ENCODE results near the gene CEACAM8.
"Not testable (repeated sequence)": the region's sequence is repeated elsewhere in the genome, so short reads cannot be mapped to it uniquely, and the experiment has no call there.

The CEACAM8 gene

GRCh38 chr19:42628411-42629140, 33.9 kb upstream of the CEACAM8 start:
- ChIA-PET POLR2A (no interaction called here), CTCF (no interaction called here)
- TF ChIP-seq ARNT (IDR thresholded peaks at IDR 0.05) (no peak), FOXM1 (IDR thresholded peaks at IDR 0.05; ENCODE audit: borderline replicate concordance) (no peak), L3MBTL2 (conservative IDR thresholded peaks at IDR 0.05) (no peak), PKNOX1 (IDR thresholded peaks at IDR 0.05) (no peak), ELF4 (IDR thresholded peaks at IDR 0.05) (no peak), BHLHE40 (IDR thresholded peaks at IDR 0.05; ENCODE audit: borderline replicate concordance) (no peak), ZNF384 (IDR thresholded peaks at IDR 0.05) (no peak), FOXA1 (IDR thresholded peaks at IDR 0.05) (no peak), TARDBP (IDR thresholded peaks at IDR 0.05) (no peak), CTBP1 (IDR thresholded peaks at IDR 0.05; ENCODE audit: borderline replicate concordance) (no peak)
- no peak for DNase-seq (ENCODE audit: extremely low spot score)

GRCh38 chr19:42627916-42628315, 33.2 kb upstream of the CEACAM8 start:
- DNase-seq (ENCODE audit: extremely low spot score) = no peak
- TF ChIP-seq NFRKB (IDR thresholded peaks at IDR 0.05) (no peak), FOXK2 (IDR thresholded peaks at IDR 0.05) (no peak), HDGF (IDR thresholded peaks at IDR 0.05; ENCODE audit: borderline replicate concordance) (no peak), L3MBTL2 (conservative IDR thresholded peaks at IDR 0.05) (no peak), ZNF384 (IDR thresholded peaks at IDR 0.05) (no peak), FOXA1 (IDR thresholded peaks at IDR 0.05) (no peak), FOXM1 (IDR thresholded peaks at IDR 0.05; ENCODE audit: borderline replicate concordance) (no peak), ELF4 (IDR thresholded peaks at IDR 0.05) (no peak), CTBP1 (IDR thresholded peaks at IDR 0.05; ENCODE audit: borderline replicate concordance) (no peak), BHLHE40 (IDR thresholded peaks at IDR 0.05; ENCODE audit: borderline replicate concordance) (no peak), LEF1 (IDR thresholded peaks at IDR 0.05; ENCODE audit: borderline replicate concordance) (no peak), SUZ12 (IDR thresholded peaks at IDR 0.05) (no peak), TARDBP (IDR thresholded peaks at IDR 0.05) (no peak), PKNOX1 (IDR thresholded peaks at IDR 0.05) (no peak), SP1 (IDR thresholded peaks at IDR 0.05) (no peak)
- CTCF ChIA-PET = no interaction called here
- POLR2A ChIA-PET = no interaction called here

DNA sequence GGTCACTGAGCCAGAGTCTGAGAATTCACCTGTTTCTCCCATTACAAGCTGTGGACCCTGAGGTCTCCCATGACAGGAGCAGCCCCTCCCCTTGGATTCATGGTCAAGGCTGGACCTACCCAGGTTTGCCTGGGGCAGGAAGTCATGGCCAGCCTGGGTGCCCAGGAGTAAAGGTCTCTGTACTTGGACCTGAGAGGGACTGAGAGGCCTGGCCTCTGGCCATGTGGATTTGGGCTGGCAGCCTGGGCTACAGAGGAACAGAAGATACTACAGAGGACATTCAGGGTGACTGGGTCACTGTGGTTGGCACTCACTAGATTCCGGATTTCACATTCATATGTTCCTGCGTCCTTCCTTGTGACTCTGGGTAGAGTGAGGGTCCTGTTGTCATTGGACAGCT, 31.5 kb upstream of the CEACAM8 start:
- no peak for TF ChIP-seq FOXM1 (IDR thresholded peaks at IDR 0.05; ENCODE audit: borderline replicate concordance)
- no peak for TF ChIP-seq HDGF (IDR thresholded peaks at IDR 0.05; ENCODE audit: borderline replicate concordance)
- TF ChIP-seq CTBP1 (IDR thresholded peaks at IDR 0.05; ENCODE audit: borderline replicate concordance) = no peak
- TF ChIP-seq TARDBP (IDR thresholded peaks at IDR 0.05) = no peak
- TF ChIP-seq FOXK2 (IDR thresholded peaks at IDR 0.05) = no peak
- no peak for TF ChIP-seq BHLHE40 (IDR thresholded peaks at IDR 0.05; ENCODE audit: borderline replicate concordance)
- TF ChIP-seq SP1 (IDR thresholded peaks at IDR 0.05) = no peak
- no peak for TF ChIP-seq NFRKB (IDR thresholded peaks at IDR 0.05)
- no peak for TF ChIP-seq ELF4 (IDR thresholded peaks at IDR 0.05)
- CTCF ChIA-PET = no interaction called here
- no peak for DNase-seq (ENCODE audit: extremely low spot score)
- POLR2A ChIA-PET = no interaction called here

DNA sequence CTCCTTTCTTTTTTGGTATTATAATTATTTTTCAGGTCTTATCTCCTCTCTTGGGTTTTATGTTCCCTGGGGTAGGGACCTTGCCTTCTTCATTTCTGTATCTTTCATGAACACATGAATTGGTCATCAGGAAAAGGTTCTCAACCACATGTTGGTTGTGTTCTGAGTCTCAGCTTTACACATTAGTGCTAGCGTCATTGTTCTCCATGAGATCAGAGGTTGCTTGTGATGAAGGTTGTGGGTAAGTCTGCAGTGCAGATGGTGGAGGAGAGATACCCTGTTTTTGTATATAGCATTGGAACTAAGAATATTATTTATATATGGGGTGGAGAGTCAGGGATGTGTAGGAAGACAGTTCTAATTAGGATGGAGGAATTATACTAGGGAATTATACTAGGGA, 24.5 kb upstream of the CEACAM8 start:
- TF ChIP-seq BHLHE40 (IDR thresholded peaks at IDR 0.05; ENCODE audit: borderline replicate concordance) = no peak
- no peak for TF ChIP-seq L3MBTL2 (conservative IDR thresholded peaks at IDR 0.05)
- no peak for TF ChIP-seq FOXM1 (IDR thresholded peaks at IDR 0.05; ENCODE audit: borderline replicate concordance)
- TF ChIP-seq SUZ12 (IDR thresholded peaks at IDR 0.05) = no peak
- no peak for TF ChIP-seq TARDBP (IDR thresholded peaks at IDR 0.05)
- TF ChIP-seq LEF1 (IDR thresholded peaks at IDR 0.05; ENCODE audit: borderline replicate concordance) = no peak
- TF ChIP-seq FOXA1 (IDR thresholded peaks at IDR 0.05) = no peak
- no peak for TF ChIP-seq CTBP1 (IDR thresholded peaks at IDR 0.05; ENCODE audit: borderline replicate concordance)
- TF ChIP-seq FOXK2 (IDR thresholded peaks at IDR 0.05) = no peak
- no peak for TF ChIP-seq ARNT (IDR thresholded peaks at IDR 0.05)
- TF ChIP-seq NFRKB (IDR thresholded peaks at IDR 0.05) = no peak
- ChIA-PET POLR2A (no interaction called here), CTCF (no interaction called here)
- no peak for DNase-seq (ENCODE audit: extremely low spot score)

DNA sequence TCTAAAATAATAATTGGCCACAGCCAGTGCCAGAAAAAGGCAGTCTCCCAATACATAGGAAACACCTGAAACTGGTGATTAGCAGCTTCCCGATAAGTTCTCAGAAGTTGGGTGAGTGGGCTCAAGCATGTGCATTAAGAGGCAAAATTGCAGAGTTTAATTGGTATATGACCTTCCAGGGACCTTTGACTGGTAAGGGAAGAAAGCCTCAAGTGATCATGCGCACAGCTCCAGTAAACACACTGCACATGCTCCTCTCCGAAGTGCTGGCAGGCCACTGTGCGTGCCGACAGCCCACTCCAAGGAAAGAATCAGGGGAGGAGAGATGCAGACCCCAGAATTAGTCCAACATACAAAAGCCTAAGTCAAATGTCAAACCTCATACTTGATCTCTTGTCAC, 18.9 kb upstream of the CEACAM8 start:
- no peak for DNase-seq (ENCODE audit: extremely low spot score)
- no peak for TF ChIP-seq PKNOX1 (IDR thresholded peaks at IDR 0.05)
- no peak for TF ChIP-seq LEF1 (IDR thresholded peaks at IDR 0.05; ENCODE audit: borderline replicate concordance)
- TF ChIP-seq HDGF (IDR thresholded peaks at IDR 0.05; ENCODE audit: borderline replicate concordance) = no peak
- no peak for TF ChIP-seq FOXA1 (IDR thresholded peaks at IDR 0.05)
- no peak for TF ChIP-seq BHLHE40 (IDR thresholded peaks at IDR 0.05; ENCODE audit: borderline replicate concordance)
- TF ChIP-seq ZNF384 (IDR thresholded peaks at IDR 0.05) = no peak
- no peak for TF ChIP-seq SP1 (IDR thresholded peaks at IDR 0.05)
- TF ChIP-seq FOXM1 (IDR thresholded peaks at IDR 0.05; ENCODE audit: borderline replicate concordance) = no peak
- TF ChIP-seq SUZ12 (IDR thresholded peaks at IDR 0.05) = no peak
- TF ChIP-seq TARDBP (IDR thresholded peaks at IDR 0.05) = no peak
- CTCF ChIA-PET = no interaction called here
- POLR2A ChIA-PET = no interaction called here

DNA sequence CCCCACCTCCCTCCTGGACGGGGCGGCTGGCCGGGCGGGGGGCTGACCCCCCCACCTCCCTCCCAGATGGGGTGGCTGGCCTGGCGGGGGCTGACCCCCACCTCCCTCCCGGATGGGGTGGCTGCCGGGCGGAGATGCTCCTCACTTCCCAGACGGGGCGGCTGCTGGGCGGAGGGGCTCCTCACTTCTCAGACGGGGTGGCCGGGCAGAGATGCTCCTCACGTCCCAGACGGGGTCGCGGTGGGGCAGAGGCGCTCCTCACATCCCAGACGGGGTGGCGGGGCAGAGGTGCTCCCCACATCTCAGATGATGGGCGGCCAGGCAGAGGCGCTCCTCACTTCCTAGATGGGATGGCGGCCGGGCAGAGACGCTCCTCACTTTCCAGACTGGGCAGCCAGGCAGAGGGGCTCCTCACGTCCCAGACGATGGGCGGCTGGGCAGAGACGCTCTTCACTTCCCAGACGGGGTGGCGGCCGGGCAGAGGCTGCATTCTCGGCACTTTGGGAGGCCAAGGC, 15.7 kb upstream of the CEACAM8 start:
- CTCF ChIA-PET; POLR2A ChIA-PET; DNase-seq (ENCODE audit: extremely low spot score): not testable (repeated sequence)

Measured in HEK293T (cell line).